Measurements from ENCODE around the gene JMJD4. TPM values are rescaled to one million over a fixed set of nuclear protein-coding genes. Genes with fewer than 3 reads are reported as not detected.

JMJD4 gene
- total RNA-seq, 1 donor from 2014 or later: 26.6 TPM

DNA sequence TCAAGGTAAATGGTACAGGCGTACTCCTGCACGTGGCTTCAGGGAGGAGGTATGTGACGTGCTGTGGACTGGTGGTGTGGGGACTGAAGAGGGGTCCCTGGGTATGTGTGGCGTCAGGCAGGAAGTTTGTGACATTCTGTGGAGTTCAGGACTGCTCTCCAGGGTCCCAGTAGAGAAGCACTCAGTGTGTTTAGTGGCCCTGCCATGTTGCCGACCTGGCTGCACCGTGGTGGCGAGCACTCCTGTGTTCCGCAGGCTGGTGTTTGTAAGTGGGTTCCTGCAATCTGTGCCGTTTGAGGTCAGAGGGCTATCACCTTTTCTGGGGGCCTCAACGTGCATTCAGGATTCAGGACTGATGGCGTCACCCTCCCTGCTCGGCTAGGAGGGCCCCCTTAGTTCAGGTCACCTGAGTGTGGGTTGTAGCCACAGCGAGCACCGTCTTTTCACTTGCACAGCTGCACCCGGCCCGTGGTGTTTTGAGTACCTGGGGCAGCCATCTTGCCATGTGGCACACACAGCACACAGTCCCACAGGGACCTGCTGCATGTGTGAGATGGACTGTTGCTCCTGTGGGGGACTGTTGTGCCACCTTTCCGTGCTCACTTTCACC, 26.6 kb upstream of the JMJD4 start:
- peaks cover 3% of the 10 kb centered on the region for H3K27me3 Mint-ChIP-seq (ENCODE audit: unreplicated experiment)
- no peak for TF ChIP-seq CTCF (IDR thresholded peaks at IDR 0.05; ENCODE audit: partially characterized antibody, unreplicated experiment)
- peak overlapping the region; percentile 25 for H3K4me3 Mint-ChIP-seq (ENCODE audit: unreplicated experiment)
- no peaks in the 10 kb centered on the region for H3K36me3 Mint-ChIP-seq (ENCODE audit: unreplicated experiment)
- peaks cover 7% of the 10 kb centered on the region for H3K9me3 Mint-ChIP-seq (ENCODE audit: unreplicated experiment)
- peak overlapping the region; percentile 55 for H3K27ac Mint-ChIP-seq (ENCODE audit: unreplicated experiment)
- no peak for DNase-seq
- H3K4me1 Mint-ChIP-seq (ENCODE audit: low read depth, unreplicated experiment): peaks cover 27% of the 10 kb centered on the region

GRCh38 chr1:227760377-227760776, 25.3 kb upstream of the JMJD4 start:
- Mint-ChIP-seq H3K27me3 (ENCODE audit: unreplicated experiment) (peaks cover 3% of the 10 kb centered on the region), H3K27ac (ENCODE audit: unreplicated experiment) (peak overlapping the region; percentile 11), H3K4me3 (ENCODE audit: unreplicated experiment) (no peak overlapping the region), H3K9me3 (ENCODE audit: unreplicated experiment) (peaks cover 7% of the 10 kb centered on the region), H3K36me3 (ENCODE audit: unreplicated experiment) (no peaks in the 10 kb centered on the region), H3K4me1 (ENCODE audit: low read depth, unreplicated experiment) (peaks cover 23% of the 10 kb centered on the region)
- no peak for TF ChIP-seq CTCF (IDR thresholded peaks at IDR 0.05; ENCODE audit: partially characterized antibody, unreplicated experiment)
- no peak for DNase-seq

- H3K27me3 Mint-ChIP-seq (ENCODE audit: unreplicated experiment): peaks cover 3% of the 10 kb centered on the region
- H3K9me3 Mint-ChIP-seq (ENCODE audit: unreplicated experiment): peaks cover 7% of the 10 kb centered on the region
- peaks cover 25% of the 10 kb centered on the region for H3K4me1 Mint-ChIP-seq (ENCODE audit: low read depth, unreplicated experiment)
- no peak for DNase-seq
- H3K4me3 Mint-ChIP-seq (ENCODE audit: unreplicated experiment): no peak overlapping the region
- H3K36me3 Mint-ChIP-seq (ENCODE audit: unreplicated experiment): no peaks in the 10 kb centered on the region
- no peak for TF ChIP-seq CTCF (IDR thresholded peaks at IDR 0.05; ENCODE audit: partially characterized antibody, unreplicated experiment)
- H3K27ac Mint-ChIP-seq (ENCODE audit: unreplicated experiment): peak overlapping the region; percentile 77
Observed at GRCh38 chr1:227759341-227760300, 24.5 kb upstream of the JMJD4 start.

DNA sequence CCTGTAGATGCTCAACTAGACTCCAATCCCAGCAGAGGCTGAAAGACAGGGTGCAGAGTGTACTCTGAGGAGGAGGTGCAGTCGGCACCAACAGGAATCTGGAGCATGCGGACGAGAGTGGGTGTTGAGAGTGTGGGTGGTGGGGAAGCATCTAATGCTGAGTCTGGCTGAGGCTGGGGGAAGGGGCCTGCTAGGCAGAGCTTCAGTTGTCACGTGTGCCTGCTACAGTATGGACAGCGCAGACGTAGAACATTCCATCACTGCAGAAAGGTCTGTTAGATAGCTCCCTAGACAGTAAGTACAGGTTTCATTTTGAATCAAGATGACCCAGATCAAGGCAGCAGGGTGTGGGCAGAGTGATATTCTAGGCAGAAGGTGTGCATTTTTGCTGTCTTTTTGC, 23.3 kb upstream of the JMJD4 start:
- no peak for DNase-seq
- TF ChIP-seq CTCF (IDR thresholded peaks at IDR 0.05; ENCODE audit: partially characterized antibody, unreplicated experiment): no peak
- no peak overlapping the region for H3K4me3 Mint-ChIP-seq (ENCODE audit: unreplicated experiment)
- H3K4me1 Mint-ChIP-seq (ENCODE audit: low read depth, unreplicated experiment): peaks cover 33% of the 10 kb centered on the region
- no peaks in the 10 kb centered on the region for H3K36me3 Mint-ChIP-seq (ENCODE audit: unreplicated experiment)
- peaks cover 3% of the 10 kb centered on the region for H3K27me3 Mint-ChIP-seq (ENCODE audit: unreplicated experiment)
- peaks cover 7% of the 10 kb centered on the region for H3K9me3 Mint-ChIP-seq (ENCODE audit: unreplicated experiment)
- H3K27ac Mint-ChIP-seq (ENCODE audit: unreplicated experiment): no peak overlapping the region

- Mint-ChIP-seq H3K27me3 (ENCODE audit: unreplicated experiment) (peaks cover 3% of the 10 kb centered on the region), H3K4me1 (ENCODE audit: low read depth, unreplicated experiment) (peaks cover 33% of the 10 kb centered on the region), H3K9me3 (ENCODE audit: unreplicated experiment) (peaks cover 7% of the 10 kb centered on the region), H3K27ac (ENCODE audit: unreplicated experiment) (no peak overlapping the region), H3K4me3 (ENCODE audit: unreplicated experiment) (no peak overlapping the region), H3K36me3 (ENCODE audit: unreplicated experiment) (no peaks in the 10 kb centered on the region)
- DNase-seq: no peak
- TF ChIP-seq CTCF (IDR thresholded peaks at IDR 0.05; ENCODE audit: partially characterized antibody, unreplicated experiment): no peak
Observed at GRCh38 chr1:227757781-227758180, 22.7 kb upstream of the JMJD4 start.

All from glutamatergic neuron (in vitro differentiated cells).